ENCODE measurements around the gene STRADA.
"Not testable (repeated sequence)": the region's sequence is repeated elsewhere in the genome, so short reads cannot be mapped to it uniquely, and the experiment has no call there.

STRADA gene

DNA sequence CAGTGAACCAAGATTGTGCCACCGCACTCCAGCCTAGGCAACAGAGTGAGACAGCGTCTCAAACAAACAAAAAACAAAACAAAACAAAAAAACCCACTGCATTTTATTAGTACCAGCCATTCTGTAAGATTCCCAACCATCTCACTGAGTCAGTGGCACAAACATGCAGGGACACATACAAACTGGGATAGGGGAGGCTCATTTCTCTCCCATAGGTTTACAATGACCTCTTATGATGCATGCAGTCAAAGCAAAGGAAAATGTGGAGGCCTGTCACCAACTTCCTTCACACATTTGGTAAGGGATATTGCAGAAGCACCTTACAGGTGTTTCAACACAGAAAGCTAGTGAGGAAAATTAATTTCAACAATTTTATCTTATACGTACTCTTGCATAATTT, 12.4 kb upstream of the STRADA start:
- no peak for FAIRE-seq

DNA sequence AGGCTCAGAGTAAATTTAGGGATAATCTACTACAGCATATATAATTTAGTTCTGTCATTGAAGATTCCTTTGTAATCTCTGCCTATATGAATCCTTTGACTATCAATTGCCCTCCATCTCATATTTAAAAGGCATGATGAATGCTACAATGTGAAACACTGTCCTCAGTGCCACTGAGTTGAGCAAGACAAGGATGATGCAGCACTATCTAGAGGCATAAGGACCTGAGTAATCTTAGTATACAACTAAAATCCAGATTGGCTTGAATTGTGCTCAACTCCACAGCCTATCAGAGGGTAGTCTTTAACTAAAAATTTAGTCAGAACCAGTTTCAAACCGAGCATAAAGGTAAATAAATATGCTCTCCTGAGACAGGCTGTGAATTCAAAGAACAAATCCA, 11.6 kb upstream of the STRADA start:
- no peak for FAIRE-seq

DNA sequence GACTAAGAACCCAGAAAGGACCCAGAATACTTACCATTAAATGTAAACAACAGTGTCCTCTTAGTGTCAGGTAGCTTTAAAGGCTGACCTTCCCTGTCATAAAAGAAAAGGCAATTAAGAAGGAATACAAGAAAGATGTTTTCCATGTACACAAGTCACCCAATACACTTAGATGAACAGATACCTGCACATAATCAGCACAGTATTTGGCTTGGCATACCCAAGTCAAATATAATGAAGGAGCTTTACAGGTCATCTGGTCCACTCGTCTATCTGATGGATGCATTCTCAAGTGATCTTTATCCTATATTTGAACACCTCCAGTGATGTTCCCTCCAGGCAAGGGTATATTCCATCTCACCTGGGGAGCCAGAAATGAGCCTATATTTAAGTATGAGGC, 11.1 kb upstream of the STRADA start:
- FAIRE-seq: no peak

DNA sequence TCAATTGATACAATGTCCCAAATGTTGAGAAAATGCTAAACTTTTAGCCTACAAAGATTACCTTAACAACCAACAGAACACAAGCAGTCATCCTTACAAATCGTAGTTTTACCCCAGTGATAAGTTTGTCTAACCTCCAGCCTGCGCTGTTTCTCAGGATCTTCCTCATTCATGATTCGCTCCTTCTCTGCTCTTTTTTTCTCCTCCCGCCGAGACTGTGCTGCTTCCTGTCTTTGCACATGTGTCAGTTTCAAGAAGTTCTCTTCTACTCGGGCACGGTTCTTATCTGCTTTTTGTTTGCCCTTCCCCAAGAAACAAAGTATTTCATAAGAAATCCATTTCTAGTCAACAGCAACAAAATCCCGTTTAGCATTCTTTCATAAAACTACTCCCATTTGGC, 10.2 kb upstream of the STRADA start:
- FAIRE-seq: no peak

DNA sequence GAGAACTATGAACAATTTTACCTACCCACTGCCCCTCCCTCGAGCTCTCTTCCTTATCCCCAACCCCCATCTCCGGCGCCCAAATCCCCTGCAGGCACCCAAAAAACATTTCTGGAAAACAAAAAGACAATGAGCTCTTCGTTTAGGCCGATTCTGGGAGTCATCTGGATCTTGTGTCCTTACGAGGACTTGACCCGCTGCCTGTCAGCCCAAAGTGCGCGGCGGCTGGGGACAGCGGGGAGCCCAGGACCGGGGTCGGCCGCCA, 524 bp downstream of the STRADA start:
- FAIRE-seq: no peak

DNA sequence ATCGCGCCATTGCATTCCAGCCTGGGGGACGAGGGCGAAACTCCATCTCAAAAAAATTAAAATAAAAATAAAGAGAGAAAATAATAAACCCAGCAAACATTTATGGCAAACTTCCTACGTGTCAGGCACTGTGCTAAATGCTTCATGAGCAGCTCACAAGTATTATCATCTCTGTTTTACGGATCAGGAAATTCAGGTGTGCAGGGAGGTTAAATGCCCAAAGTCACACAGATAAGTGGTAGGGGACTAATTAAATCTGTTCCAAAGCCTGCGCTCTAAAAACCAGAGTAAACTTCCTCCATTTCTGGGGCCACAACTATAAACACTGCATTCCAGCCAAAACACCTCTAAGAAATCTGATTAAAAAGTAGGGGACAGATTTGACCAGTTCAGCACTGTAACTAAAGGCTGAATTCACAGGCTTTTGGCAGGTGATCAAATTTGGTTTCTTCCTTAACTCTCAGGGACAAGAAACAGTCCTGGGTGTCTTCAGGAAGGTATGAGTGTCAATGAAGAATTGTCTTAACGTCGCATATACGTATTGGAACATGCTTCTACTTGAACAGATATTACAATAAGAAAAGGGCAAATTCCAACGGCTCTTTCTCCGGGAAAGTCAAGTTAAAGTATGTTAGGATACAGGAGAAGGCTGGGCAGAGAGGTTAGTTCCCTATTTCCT, 996 bp downstream of the STRADA start:
- FAIRE-seq: no peak

DNA sequence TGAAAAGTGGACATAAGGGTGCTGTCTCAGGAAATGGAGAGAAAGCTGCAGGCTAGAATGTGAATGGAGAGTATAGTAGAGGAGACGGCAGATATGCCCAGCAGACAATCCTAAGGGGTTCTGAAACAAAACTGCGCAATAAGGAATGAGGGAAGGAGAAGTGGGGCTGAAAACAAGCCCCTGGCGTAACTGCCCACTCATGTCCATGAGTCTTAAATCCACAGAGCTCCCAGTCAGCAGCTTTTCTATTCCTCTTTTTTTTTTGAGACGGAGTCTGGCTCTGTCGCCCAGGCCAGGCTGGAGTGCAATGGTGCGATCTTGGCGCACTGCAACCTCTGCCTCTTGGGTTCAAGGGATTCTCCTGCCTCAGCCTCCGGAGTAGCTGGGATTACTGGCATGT, 5.9 kb downstream of the STRADA start:
- no peak for FAIRE-seq

DNA sequence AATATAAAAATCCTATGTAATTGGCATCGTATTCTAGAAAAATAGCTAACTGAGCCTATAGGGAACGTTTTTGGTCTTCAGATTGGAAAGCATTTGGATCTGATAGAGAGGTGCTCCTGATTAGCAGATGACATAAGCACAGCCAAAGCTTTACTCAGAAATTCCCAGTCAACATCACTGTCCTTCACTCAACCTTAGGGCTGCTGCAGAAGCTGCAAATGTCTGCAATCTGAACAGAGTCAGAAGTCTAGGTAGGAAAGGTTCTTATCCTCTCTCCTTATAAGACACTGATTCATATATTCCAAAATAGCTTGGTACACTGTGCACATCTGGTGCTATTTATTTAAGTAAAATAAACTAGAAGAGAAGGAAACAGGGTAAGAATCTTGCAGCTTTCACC, 19.2 kb downstream of the STRADA start:
- no peak for FAIRE-seq

DNA sequence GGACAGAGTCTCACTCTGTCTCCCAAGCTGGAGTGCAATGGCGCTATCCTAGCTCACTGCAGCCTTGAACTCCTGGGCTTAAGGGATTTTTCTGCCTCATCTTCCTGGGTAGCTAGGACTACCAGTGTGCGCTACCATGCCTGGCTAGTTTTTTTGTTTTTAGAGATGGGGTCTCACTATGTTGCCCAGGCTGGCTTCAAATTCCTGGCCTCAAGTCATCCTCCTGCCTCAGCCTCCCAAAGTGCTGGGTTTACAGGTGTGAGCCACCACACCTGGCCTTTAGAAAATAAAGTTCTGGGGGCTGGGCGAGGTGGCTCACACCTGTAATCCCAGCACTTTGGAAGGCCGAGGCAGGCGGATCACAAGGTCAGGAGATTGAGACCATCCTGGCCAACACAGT, 21.4 kb downstream of the STRADA start:
- FAIRE-seq: not testable (repeated sequence)

DNA sequence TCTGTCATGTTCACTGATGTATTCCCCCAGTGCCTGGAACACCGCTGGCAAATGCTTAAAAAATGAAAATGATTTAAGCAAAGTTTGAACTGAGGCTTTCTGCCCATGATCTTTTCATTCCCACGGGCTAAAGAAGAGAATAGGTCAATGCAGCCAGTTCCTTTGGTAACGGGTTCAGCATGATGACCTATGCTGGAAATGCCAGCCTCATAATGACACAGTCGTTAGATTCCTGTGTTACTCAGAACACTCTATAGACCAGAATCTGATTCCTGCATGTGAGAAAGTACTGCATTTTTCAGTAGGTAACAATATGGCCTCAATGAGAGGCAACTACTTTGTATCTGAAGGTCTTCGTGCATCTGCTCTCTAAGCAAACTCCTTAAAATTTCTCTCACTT, 22.6 kb downstream of the STRADA start:
- no peak for FAIRE-seq

DNA sequence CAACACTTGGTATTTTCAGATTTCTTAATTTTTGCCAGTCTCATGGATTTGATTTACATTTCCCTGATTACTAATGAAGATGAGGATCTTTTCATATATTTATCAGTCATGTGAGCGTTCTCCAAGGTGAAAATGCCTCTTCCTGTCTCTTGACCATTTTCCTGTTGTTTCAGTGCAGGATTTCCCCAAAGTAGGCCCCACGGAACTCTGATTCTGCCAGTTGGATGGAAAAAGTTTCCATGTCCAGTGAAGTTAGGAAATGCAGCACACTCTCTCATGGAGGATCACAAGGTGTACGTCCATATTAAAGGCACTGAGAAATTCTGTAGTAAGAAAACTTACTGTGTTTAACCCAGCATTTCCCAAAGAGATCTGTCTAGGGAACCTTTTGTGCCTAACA, 25.2 kb downstream of the STRADA start:
- no peak for FAIRE-seq

DNA sequence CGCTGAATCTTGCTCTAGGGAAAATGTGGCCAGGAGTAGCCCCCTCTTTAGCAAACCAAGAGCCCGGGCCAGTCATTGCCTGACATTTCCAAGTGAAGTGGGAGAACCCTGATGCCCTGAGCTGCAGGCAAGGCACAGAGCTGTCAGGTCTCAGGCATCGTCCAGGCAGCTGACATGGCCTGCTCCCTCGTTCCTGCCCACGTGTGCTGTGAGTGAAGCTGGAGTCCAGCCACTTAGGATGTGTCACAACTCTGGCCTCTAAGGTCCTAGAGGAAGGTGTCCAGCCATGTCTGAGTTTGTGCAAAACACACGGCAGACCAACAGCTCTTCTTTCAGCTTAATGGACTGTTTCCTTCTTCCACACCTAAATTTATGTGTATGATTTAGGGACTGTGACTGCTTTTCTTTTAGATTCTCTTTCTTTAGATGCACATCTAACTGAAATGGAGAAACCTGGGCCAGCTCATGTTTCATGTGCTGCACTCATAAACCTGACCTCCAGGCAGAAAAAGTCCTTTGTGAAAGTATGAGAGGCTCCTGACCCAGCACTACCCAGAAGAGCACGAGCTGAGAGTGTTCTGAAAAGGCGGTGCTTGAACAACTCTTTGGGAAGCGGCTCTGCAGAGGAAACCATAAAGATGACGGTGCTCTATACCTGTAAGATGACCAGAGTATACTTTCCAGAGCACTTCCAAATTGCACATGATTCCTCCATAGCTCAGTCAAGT, 26.9 kb downstream of the STRADA start:
- FAIRE-seq: no peak

DNA sequence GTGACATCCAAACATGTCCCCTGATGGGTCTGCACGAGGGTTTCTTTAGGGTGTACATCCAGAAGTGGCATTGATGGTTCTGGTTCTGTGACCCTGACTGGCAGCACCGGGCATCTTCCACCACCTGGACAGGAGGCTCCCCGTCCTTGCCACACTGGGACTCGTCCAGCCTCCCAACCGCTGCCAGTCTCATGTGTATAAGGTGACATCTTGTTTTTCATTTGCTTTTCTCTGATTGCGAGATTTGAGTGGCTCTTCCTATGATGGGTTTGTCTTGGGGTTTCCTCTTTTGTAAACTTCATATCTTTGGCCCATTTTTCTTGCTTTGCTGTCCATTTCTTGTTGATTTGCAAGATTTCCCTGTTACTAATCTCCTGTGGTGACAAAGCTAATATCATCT, 32.5 kb downstream of the STRADA start:
- no peak for FAIRE-seq

DNA sequence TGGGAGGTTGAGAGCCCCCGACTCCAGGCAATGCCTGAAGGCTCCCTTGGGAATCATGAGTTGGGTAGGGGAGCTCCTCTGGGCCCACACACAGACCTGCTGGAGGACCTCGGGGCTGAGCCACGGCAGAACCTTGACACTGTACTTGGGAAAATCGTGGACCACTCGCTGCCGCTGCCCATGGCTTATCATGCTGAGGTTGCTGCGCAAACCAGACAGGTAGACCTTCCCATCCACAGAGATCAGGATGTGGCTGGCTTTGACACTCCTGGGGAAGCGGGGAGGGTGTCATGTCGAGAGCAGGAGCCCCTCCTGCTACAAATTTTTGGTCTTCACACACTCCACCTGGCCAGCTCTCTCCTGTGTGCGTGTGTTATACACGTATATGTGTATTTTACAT, 34.4 kb downstream of the STRADA start:
- no peak for FAIRE-seq

DNA sequence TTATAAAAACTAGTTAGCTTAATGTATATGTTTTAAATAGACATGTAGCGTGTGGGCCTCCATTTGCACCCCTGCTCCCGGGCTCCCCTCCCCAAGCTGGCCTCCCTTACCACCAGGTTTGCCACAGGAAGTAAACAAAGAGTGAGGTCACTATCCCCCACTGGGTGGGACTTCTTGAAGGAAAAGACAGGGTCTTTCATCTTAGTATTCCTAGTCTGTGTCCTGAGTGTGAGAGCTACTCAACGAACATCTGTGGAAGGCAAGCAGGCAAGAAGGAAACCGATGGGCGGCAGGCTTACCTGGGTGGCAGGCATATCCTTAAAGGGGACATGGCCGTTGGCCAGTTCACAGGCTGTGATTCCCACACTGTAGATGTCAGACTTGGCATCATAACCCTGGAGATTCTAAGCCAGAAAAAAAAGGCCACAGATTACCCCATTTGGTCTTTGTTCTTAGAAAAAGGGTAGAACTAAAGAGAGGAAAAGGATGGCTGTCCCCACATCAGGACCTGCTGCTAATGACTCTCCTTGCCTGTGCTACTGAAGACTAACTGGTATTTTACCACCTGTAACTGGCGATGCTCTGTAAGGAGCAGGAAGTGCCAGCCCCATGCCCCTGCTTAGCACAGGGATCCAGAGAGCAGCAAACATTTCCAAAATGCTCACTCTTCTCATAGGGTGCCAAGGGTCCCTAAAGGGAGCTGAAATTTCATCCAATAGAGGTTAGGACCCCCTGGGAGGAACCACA, 35.1 kb downstream of the STRADA start:
- FAIRE-seq: no peak

DNA sequence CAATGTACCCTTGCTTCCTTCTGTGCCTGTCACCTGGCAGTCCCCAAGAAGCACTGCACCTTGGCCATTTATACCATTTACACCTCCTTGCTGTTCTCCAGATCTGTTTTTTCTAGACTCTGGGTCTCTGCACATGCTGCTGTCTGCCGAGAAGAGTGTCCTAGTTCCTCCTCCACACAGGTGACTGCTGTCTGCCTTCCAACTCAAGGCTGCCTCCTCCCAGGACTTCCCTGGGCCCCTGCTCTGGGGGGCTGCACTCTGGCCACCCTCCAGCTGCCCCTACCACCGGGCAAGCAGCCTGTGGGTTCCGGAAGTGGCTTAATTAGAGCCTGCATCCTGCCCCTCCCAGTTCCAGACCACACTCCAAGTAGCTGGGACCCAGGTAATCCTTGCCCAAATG, 35.9 kb downstream of the STRADA start:
- no peak for FAIRE-seq

DNA sequence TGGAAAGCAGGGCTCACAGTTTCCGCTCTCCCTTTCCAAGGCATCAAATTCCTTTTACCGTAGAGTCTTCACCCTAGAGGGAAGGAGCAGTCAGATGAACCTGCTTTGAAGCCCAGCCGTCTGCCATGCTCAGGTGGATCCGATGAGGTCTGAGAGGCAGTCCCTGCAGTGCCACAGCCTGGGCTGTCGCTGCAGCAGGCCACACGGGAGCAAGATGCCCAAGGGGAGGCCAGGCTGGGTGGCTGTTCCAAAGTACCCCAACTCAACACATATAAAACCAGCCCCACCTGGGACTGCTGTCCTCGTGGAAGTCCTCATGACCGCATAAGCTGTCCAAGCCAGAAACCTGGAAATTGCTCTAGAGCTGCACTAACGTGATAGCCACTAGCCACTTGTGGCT, 36.8 kb downstream of the STRADA start:
- no peak for FAIRE-seq

DNA sequence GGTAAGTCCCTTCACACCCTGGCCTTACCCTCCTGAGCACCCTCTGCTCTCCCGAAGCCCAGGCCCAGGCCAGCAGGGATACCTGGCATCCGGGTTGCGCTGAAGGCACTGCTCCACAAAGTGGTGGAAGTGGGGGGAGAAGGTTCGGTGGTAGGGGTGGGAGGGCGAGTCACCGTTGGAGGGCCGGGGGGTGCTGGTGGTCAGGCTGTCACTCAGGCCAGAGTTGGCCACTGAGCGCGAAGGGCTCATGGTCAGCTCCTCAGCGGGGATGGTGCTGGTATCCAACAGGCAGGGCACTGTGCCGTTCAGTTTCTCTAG, 37.4 kb downstream of the STRADA start:
- no peak for FAIRE-seq

DNA sequence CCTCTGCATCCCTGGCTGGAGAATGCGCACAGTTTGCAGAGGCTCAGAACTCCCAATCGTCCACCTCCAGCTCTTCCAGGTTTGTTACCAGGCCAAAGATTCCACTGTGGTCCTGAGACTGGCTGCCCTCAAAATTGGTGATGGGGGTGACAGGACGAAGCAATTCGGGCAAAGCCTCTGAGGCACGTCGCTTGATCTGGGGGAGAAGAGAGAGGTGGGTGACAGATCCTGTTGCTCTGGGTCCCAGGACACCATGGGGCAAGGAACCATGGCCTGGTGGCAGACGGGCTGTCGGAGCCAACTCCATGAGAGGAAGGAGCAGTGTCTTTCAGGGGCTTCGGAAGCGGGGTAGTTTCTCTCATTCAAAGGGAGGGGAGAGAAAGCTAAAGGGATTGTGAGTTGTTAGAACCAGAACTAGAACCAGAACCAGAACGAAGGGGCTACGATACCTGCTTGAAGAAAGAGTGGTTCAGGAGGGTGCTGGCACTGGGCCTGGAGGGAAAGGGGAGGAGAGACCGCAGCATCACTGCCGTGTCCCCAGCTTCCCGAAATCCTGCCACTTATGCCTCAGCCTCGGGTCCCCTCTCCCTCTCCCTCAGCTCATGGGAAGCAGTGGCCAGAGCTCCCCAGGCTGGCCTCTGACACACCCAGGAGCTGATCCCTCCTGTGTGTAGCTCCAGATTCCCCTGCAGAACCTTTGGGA, 37.9 kb downstream of the STRADA start:
- FAIRE-seq: no peak

DNA sequence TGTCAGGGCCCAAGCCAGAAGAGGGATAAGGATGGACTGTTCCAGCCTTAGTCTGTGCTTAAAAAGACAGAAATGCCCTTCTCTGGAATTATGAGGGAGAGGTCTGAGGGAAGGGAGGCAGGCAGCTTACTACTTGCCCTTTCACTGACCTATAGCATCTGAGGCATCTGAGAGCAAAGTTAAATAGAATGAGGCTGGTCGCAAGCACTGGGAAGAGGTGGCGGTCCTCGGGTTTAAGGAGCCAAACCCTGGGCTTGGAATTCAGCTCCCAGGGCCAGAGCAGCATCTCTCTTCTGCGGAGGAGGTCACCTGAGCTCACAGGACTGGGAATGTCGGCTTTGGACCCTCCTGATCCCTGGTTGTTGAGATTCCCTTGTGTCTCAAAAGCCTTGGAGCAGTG, 38.6 kb downstream of the STRADA start:
- no peak for FAIRE-seq

DNA sequence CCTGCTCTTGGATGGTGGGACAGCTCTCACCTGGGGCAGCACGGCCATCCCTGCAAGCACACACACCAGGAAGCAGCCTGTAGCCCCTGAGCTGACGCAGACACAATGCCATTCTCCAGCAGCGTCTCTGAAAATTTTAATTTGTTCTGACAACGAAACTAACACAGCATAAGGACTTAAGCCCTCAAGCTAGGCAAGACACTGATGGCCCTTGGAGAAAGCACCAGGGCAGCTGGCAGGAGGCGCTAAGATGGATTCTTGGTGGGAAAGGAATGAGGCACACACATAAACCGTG, 38.9 kb downstream of the STRADA start:
- no peak for FAIRE-seq

DNA sequence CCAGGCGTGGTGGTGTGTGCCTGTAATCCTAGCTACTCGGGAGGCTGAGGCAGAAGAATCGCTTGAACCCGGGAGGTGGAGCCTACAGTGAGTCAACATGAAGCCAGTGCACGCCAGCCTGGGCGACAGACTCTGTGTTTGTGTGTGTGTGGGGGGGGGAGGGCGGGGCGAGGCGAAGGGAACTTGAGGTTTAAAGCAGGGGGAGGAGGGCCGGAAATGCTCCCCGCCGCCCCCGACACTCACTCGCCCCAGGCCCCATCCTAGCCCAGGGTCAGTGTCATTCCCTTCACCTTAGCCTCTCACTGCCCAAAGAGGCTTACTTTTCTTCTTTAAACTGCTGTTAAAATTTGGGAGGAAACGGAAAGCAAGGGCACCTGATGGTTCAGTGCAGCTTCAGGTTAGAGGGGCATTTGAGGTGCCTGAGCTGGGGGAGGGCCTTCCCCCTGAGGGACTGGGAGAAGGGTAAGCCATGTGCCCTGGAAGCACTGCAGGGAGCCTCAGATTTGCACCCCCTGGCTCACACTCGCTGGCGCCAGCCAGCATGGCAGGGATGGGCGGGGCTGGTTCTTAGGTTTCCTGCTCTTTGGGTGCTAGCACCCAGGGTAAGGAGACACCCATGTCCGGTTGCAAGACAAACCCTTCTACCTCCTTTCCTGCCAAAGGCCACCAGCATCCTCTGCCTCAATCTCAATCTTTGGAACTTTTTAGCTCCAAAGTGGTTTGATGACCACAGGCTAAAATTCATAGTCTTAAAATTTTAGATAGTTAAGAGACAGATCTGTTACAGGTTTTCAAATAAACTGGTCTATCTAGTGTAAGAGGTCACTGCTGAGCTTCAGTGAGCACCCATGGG, 39.5 kb downstream of the STRADA start:
- FAIRE-seq: no peak

DNA sequence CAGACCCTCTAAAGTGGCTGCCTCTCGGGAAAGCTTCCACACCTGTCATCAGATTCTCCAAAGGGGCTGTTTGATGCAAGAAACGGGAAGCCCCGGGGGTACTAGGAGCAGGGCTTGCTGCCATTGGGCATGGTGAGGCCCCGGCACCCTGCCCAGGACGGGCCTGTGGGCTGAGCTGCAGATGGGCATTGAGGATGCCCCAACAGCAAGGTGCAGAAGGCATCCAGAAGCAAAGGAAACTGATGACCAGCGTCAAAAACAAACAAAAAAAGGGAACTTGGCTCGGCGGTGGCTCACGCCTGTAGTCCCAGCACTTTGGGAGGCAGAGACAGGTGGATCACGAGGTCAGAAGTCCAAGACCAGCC, 40.2 kb downstream of the STRADA start:
- FAIRE-seq: no peak

All from colon (tissue), 2 donors.